Neuronal stem cell (in vitro differentiated cells): Measurements from ENCODE around the gene FOXL3.

Experiments used
- DNase-seq: peaks from one replicate; pipeline ENCODE4 v3.0.0-alpha.2; 2013; ENCODE audit warnings: low spot score
- H2AFZ ChIP-seq: one replicate; pipeline ENCODE4 v1.6.1; 2013; ENCODE audit warnings: mild to moderate bottlenecking, low read length, inconsistent platforms
- H2AK5ac ChIP-seq: 2 replicates; pipeline ENCODE4 v1.6.1; 2013; ENCODE audit warnings: low read depth, mild to moderate bottlenecking, inconsistent platforms, low read length, moderate library complexity, mixed read lengths
- H2BK120ac ChIP-seq: 2 replicates; pipeline ENCODE4 v1.6.1; 2013; ENCODE audit warnings: low read depth, mild to moderate bottlenecking, inconsistent platforms, low read length, moderate library complexity, mixed read lengths
- H2BK12ac ChIP-seq: one replicate; pipeline ENCODE4 v1.6.1; 2013; ENCODE audit warnings: low read length, inconsistent platforms
- H2BK15ac ChIP-seq: 2 replicates; pipeline ENCODE4 v1.6.1; 2013; ENCODE audit warnings: mild to moderate bottlenecking, low read length, inconsistent platforms, mixed read lengths
- H2BK5ac ChIP-seq: one replicate; pipeline ENCODE4 v1.6.1; 2013; ENCODE audit warnings: inconsistent platforms, mild to moderate bottlenecking, low read length, moderate library complexity
- H3K14ac ChIP-seq: one replicate; pipeline ENCODE4 v1.6.1; 2013; ENCODE audit warnings: low read length, inconsistent platforms
- H3K18ac ChIP-seq: 2 replicates; pipeline ENCODE4 v1.6.1; 2013; ENCODE audit warnings: low read length, inconsistent platforms
- H3K23ac ChIP-seq: 2 replicates; pipeline ENCODE4 v1.6.1; 2013; ENCODE audit warnings: low read depth, mild to moderate bottlenecking, mixed read lengths, low read length, inconsistent platforms; ENCODE audit not compliant: poor library complexity
- H3K27ac ChIP-seq: replicated peaks from 3 replicates; pipeline ENCODE4 v1.5.1; 2013; ENCODE audit warnings: low read length, inconsistent platforms
- H3K27me3 ChIP-seq, 3 experiments: 2 replicates each; pipeline ENCODE4 v1.6.1; 2013; ENCODE audit warnings: low read length in 3 of 3, mild to moderate bottlenecking in 2 of 3, inconsistent platforms in 1 of 3, low read depth in 1 of 3, mixed read lengths in 1 of 3, moderate library complexity in 1 of 3; ENCODE audit not compliant: control insufficient read depth in 3 of 3, insufficient read depth in 3 of 3
- H3K36me3 ChIP-seq, 2 donors: replicated peaks in 1 of 2; 2 replicates each; pipeline ENCODE4 v1.6.1; 2013; ENCODE audit warnings: low read length in 2 of 2; ENCODE audit not compliant: control insufficient read depth in 2 of 2, insufficient read depth in 2 of 2
- H3K4ac ChIP-seq: 2 replicates; pipeline ENCODE4 v1.6.1; 2013; ENCODE audit warnings: inconsistent platforms, mild to moderate bottlenecking, low read length, moderate library complexity
- H3K4me1 ChIP-seq, 2 donors: 1 replicate in 1 of 2; 2 replicates in 1 of 2; pipeline ENCODE4 v1.6.1; 2013; ENCODE audit warnings: low read length in 2 of 2, low read depth in 1 of 2; ENCODE audit not compliant: control insufficient read depth in 2 of 2, insufficient read depth in 1 of 2
- H3K4me2 ChIP-seq: one replicate; pipeline ENCODE4 v1.6.1; 2013; ENCODE audit warnings: mild to moderate bottlenecking, low read length, inconsistent platforms; ENCODE audit not compliant: insufficient read depth, poor library complexity, severe bottlenecking
- H3K4me3 ChIP-seq, 2 donors: 2 replicates each; pipeline ENCODE4 v1.5.1; 2013; ENCODE audit warnings: low read length in 2 of 2, mild to moderate bottlenecking in 2 of 2, inconsistent platforms in 1 of 2, moderate library complexity in 1 of 2
- H3K79me1 ChIP-seq: one replicate; pipeline ENCODE4 v1.6.1; 2013; ENCODE audit warnings: low read depth, mild to moderate bottlenecking, inconsistent platforms, low read length, moderate library complexity
- H3K9ac ChIP-seq: one replicate; pipeline ENCODE4 v1.6.1; 2013; ENCODE audit warnings: mild to moderate bottlenecking, low read depth, low read length, inconsistent platforms; ENCODE audit not compliant: poor library complexity
- H3K9me3 ChIP-seq, 2 donors: replicated peaks in 1 of 2; 2 replicates each; pipeline versions ENCODE3 to v1.6.1; 2013; ENCODE audit warnings: low read length in 2 of 2, mild to moderate bottlenecking in 2 of 2, inconsistent platforms in 1 of 2, low read depth in 1 of 2, mixed read lengths in 1 of 2, moderate library complexity in 1 of 2; ENCODE audit not compliant: control insufficient read depth in 2 of 2, insufficient read depth in 1 of 2
- H4K8ac ChIP-seq: one replicate; pipeline ENCODE4 v1.6.1; 2013; ENCODE audit warnings: low read depth, mild to moderate bottlenecking, inconsistent platforms, low read length, moderate library complexity
- H4K91ac ChIP-seq: one replicate; pipeline ENCODE4 v1.6.1; 2013; ENCODE audit warnings: low read length, low read depth, mild to moderate bottlenecking, inconsistent platforms; ENCODE audit not compliant: poor library complexity
- WGBS, 2 donors: extraction: QIAGEN DNeasy Blood & Tissue Kit; methylation state at CpG; one replicate each; pipeline ENCODE4 v1.1.7; 2013; ENCODE audit warnings: missing lambda C conversion rate in 2 of 2, mixed read lengths in 1 of 2; ENCODE audit not compliant: insufficient read length in 2 of 2, insufficient replicate concordance in 1 of 2; ENCODE audit errors: extremely low coverage in 2 of 2; 5-methylcytosine and 5-hydroxymethylcytosine counted together

The FOXL3 gene

GRCh38 chr7:291373-292092 lies 1.6 kb downstream of the FOXL3 start:
- H2BK12ac ChIP-seq = no peak overlapping the region
- no peak overlapping the region for H3K14ac ChIP-seq
- H2BK5ac ChIP-seq = no peak overlapping the region
- no peaks in the 10 kb centered on the region for H3K4me1 ChIP-seq
- no peak overlapping the region for H3K4me2 ChIP-seq
- peaks cover 0 to 6% of the 10 kb centered on the region in 2 donors for H3K9me3 ChIP-seq
- no peaks in the 10 kb centered on the region for H3K36me3 ChIP-seq
- peak overlapping the region; percentile 44 for H3K9ac ChIP-seq
- H3K23ac ChIP-seq = no peak overlapping the region
- H3K79me1 ChIP-seq = no peaks in the 10 kb centered on the region
- no CpG with 5 or more reads among the region's 21 CpGs for WGBS, 2 donors
- no peak overlapping the region for H3K4ac ChIP-seq
- no peak overlapping the region for H2AFZ ChIP-seq
- H3K27me3 ChIP-seq = peaks cover 6 to 46% (median 14%) of the 10 kb centered on the region in 3 experiments
- H3K18ac ChIP-seq = no peak overlapping the region
- no peak overlapping the region for H4K91ac ChIP-seq
- H2BK120ac ChIP-seq = no peak overlapping the region
- no peak overlapping the region for H3K4me3 ChIP-seq
- H2AK5ac ChIP-seq = peak overlapping the region; percentile 75
- H4K8ac ChIP-seq = no peak overlapping the region
- DNase-seq = no peak
- no peak overlapping the region for H3K27ac ChIP-seq
- peak overlapping the region; percentile 9 for H2BK15ac ChIP-seq

- Histone ChIP-seq H4K8ac (no peak overlapping the region), H2BK120ac (no peak overlapping the region), H3K14ac (no peak overlapping the region), H3K9me3 (peaks cover 0 to 6% of the 10 kb centered on the region in 2 donors), H3K27ac (no peak overlapping the region), H3K36me3 (no peaks in the 10 kb centered on the region), H3K4me3 (no peak overlapping the region), H4K91ac (no peak overlapping the region), H3K27me3 (peaks cover 6 to 46% (median 14%) of the 10 kb centered on the region in 3 experiments), H2AK5ac (no peak overlapping the region), H3K79me1 (no peaks in the 10 kb centered on the region), H2BK5ac (no peak overlapping the region), H3K9ac (no peak overlapping the region), H2BK12ac (no peak overlapping the region), H3K4me2 (no peak overlapping the region), H3K23ac (no peak overlapping the region), H3K18ac (no peak overlapping the region), H3K4ac (no peak overlapping the region), H2BK15ac (no peak overlapping the region), H2AFZ (no peak overlapping the region), H3K4me1 (no peaks in the 10 kb centered on the region)
- no CpG with 5 or more reads among the region's 7 CpGs for WGBS, 2 donors
- no peak for DNase-seq
Observed at GRCh38 chr7:292226-292625, 2.3 kb downstream of the FOXL3 start.

- Histone ChIP-seq H3K79me1 (no peaks in the 10 kb centered on the region), H4K91ac (no peak overlapping the region), H2AK5ac (no peak overlapping the region), H3K4me3 (peak overlapping the region in 1 of 2 donors; percentile 49), H2BK15ac (no peak overlapping the region), H3K14ac (no peak overlapping the region), H3K27me3 (peaks cover 6 to 46% (median 14%) of the 10 kb centered on the region in 3 experiments), H2BK120ac (no peak overlapping the region), H2AFZ (no peak overlapping the region), H3K4me2 (no peak overlapping the region), H3K27ac (no peak overlapping the region), H2BK5ac (no peak overlapping the region), H3K9ac (no peak overlapping the region), H4K8ac (no peak overlapping the region), H3K23ac (no peak overlapping the region), H3K18ac (peak overlapping the region; percentile 52), H3K4me1 (no peaks in the 10 kb centered on the region), H3K4ac (no peak overlapping the region), H3K36me3 (no peaks in the 10 kb centered on the region), H3K9me3 (peaks cover 0 to 6% of the 10 kb centered on the region in 2 donors), H2BK12ac (no peak overlapping the region)
- WGBS, 2 donors = no CpG with 5 or more reads among the region's 15 CpGs
- DNase-seq = no peak
Observed at GRCh38 chr7:292826-293225, 2.9 kb downstream of the FOXL3 start.

- Histone ChIP-seq H3K79me1 (no peaks in the 10 kb centered on the region), H2BK120ac (no peak overlapping the region), H2BK15ac (no peak overlapping the region), H2AK5ac (no peak overlapping the region), H3K4me1 (no peaks in the 10 kb centered on the region), H3K27me3 (peaks cover 11 to 40% (median 12%) of the 10 kb centered on the region in 3 experiments), H2AFZ (no peak overlapping the region), H4K91ac (no peak overlapping the region), H4K8ac (no peak overlapping the region), H3K4me3 (no peak overlapping the region), H3K4me2 (no peak overlapping the region), H2BK12ac (no peak overlapping the region), H3K23ac (no peak overlapping the region), H3K9me3 (peaks cover 0 to 4% of the 10 kb centered on the region in 2 donors), H3K27ac (no peak overlapping the region), H2BK5ac (no peak overlapping the region), H3K9ac (no peak overlapping the region), H3K14ac (no peak overlapping the region), H3K36me3 (no peaks in the 10 kb centered on the region), H3K4ac (no peak overlapping the region), H3K18ac (no peak overlapping the region)
- DNase-seq = no peak
- WGBS, 2 donors = no CpG with 5 or more reads among the region's 23 CpGs
Observed at GRCh38 chr7:293681-294439, 3.9 kb downstream of the FOXL3 start.
